Endothelial cell of umbilical vein (primary cell): Measurements from ENCODE around the gene PTPRK. TPM values are rescaled to one million over a fixed set of nuclear protein-coding genes. Genes with fewer than 3 reads are reported as not detected.

ENCODE experiments used
- BruUV-seq: library from RNA; stranded (reverse); fragments of 400-500 nt; replicated peaks from 2 replicates; lab custom pipeline; 2021; lab: Mats Ljungman, UMichigan
- CTCF ChIA-PET: fragments of 300-600, 350-600 bp; sonication (Branson Sonifier 250); formaldehyde crosslinking; loops from one replicate; lab custom pipeline; 2021; ENCODE audit warnings: antibody characterized with exemption, inconsistent platforms; lab: Charles Lee
- POLR2A ChIA-PET: fragments of 300-600, 350-600 bp; sonication (Branson Sonifier 250); formaldehyde crosslinking; loops from one replicate; lab custom pipeline; 2021; ENCODE audit warnings: antibody characterized with exemption, inconsistent platforms; lab: Charles Lee
- DNase-seq: peaks from one replicate; pipeline ENCODE4 v3.0.0-alpha.2; 2011; ENCODE audit warnings: low read depth, low spot score
- FAIRE-seq: peaks from 2 replicates; lab custom pipeline; 2011; peaks lifted over from hg19 to GRCh38; lab: Jason Lieb, UNC
- H2AFZ ChIP-seq: 2 replicates; pipeline ENCODE4 v1.6.0; 2012; ENCODE audit warnings: low read depth, low read length, control low read depth, inconsistent platforms
- H3K27ac ChIP-seq: 2 replicates; pipeline ENCODE4 v1.5.1; 2011; ENCODE audit warnings: low read depth, mild to moderate bottlenecking, control low read depth, low read length, moderate library complexity; ENCODE audit not compliant: insufficient read depth
- H3K27me3 ChIP-seq, 2 experiments: 2 replicates each; pipeline versions ENCODE4 v1.6.0 to v1.6.1; 2011; ENCODE audit warnings: low read length in 2 of 2, mixed read lengths in 1 of 2; ENCODE audit not compliant: control insufficient read depth in 2 of 2, insufficient read depth in 2 of 2
- H3K36me3 ChIP-seq, 2 experiments: 2 replicates in 1 of 2; 3 replicates in 1 of 2; pipeline ENCODE4 v1.5.1; 2011; ENCODE audit warnings: low read length in 2 of 2, mild to moderate bottlenecking in 1 of 2, moderate library complexity in 1 of 2; ENCODE audit not compliant: control insufficient read depth in 2 of 2, insufficient read depth in 2 of 2; ENCODE audit errors: extremely low read depth in 1 of 2
- H3K4me1 ChIP-seq: 3 replicates; pipeline ENCODE4 v1.5.1; 2011; ENCODE audit warnings: mild to moderate bottlenecking, low read length; ENCODE audit not compliant: control insufficient read depth, insufficient read depth; ENCODE audit errors: extremely low read depth
- H3K4me2 ChIP-seq: 2 replicates; pipeline ENCODE4 v1.6.1; 2011; ENCODE audit warnings: low read length, control low read depth, mixed read lengths; ENCODE audit not compliant: insufficient read depth
- H3K4me3 ChIP-seq, 3 experiments: fragments of 200-600 bp in 1 of 3; sonication (generic), shearing (Covaris generic) in 1 of 3; replicated peaks in 1 of 3; 2 replicates each; pipeline ENCODE4 v1.5.1; 2011 to 2016; ENCODE audit warnings: control low read depth in 3 of 3, low read length in 3 of 3, mild to moderate bottlenecking in 2 of 3, inconsistent platforms in 1 of 3, low read depth in 1 of 3, moderate library complexity in 1 of 3; ENCODE audit not compliant: insufficient read depth in 1 of 3
- H3K79me2 ChIP-seq: 2 replicates; pipeline ENCODE4 v1.6.0; 2012; ENCODE audit warnings: low read length, inconsistent platforms; ENCODE audit not compliant: control insufficient read depth, insufficient read depth
- H3K9ac ChIP-seq: replicated peaks from 2 replicates; pipeline ENCODE3; 2011; ENCODE audit warnings: low read length, control low read depth; ENCODE audit not compliant: insufficient read depth; ENCODE audit errors: extremely low read depth
- H3K9me1 ChIP-seq: replicated peaks from 3 replicates; pipeline ENCODE4 v1.6.0; 2011; ENCODE audit warnings: mild to moderate bottlenecking, low read length; ENCODE audit not compliant: control insufficient read depth, insufficient read depth; ENCODE audit errors: extremely low read depth
- H3K9me3 ChIP-seq: replicated peaks from 2 replicates; pipeline ENCODE4 v1.5.1; 2012; ENCODE audit warnings: low read length, inconsistent platforms; ENCODE audit not compliant: control insufficient read depth, insufficient read depth
- H4K20me1 ChIP-seq: replicated peaks from 2 replicates; pipeline ENCODE3; 2011; ENCODE audit warnings: mild to moderate bottlenecking, low read length; ENCODE audit not compliant: control insufficient read depth, insufficient read depth; ENCODE audit errors: extremely low read depth
- FOS ChIP-seq: IDR thresholded peaks from 2 replicates; pipeline ENCODE4 v1.6.1; 2011; ENCODE audit warnings: mild to moderate bottlenecking, low read length, moderate library complexity, borderline replicate concordance; ENCODE audit not compliant: insufficient read depth
- GATA2 ChIP-seq: IDR thresholded peaks from 2 replicates; pipeline ENCODE4 v1.7.0; 2011; ENCODE audit warnings: low read depth, mild to moderate bottlenecking, moderate library complexity, mixed read lengths, low read length; ENCODE audit not compliant: insufficient read length, insufficient read depth
- JUN ChIP-seq: IDR thresholded peaks from 2 replicates; pipeline ENCODE4 v1.6.1; 2011; ENCODE audit warnings: borderline replicate concordance, low read depth; ENCODE audit not compliant: insufficient read length, insufficient read depth
- MAX ChIP-seq: IDR thresholded peaks from 2 replicates; pipeline ENCODE4 v1.6.1; 2011; ENCODE audit not compliant: insufficient read depth, insufficient read length
- MYC ChIP-seq: IDR thresholded peaks from one replicate; pipeline ENCODE4 v1.6.1; 2011; ENCODE audit warnings: mild to moderate bottlenecking, low read depth, low read length
- POLR2AphosphoS5 ChIP-seq: IDR thresholded peaks from 2 replicates; pipeline ENCODE4 v1.6.1; 2012; ENCODE audit warnings: low read depth, mild to moderate bottlenecking, control low read depth, low read length, moderate library complexity; ENCODE audit not compliant: insufficient read depth
- dilution Hi-C: fragments of 300-500 bp; cut with MboI; formaldehyde crosslinking; loops from one replicate; pipeline ENCODE4 v1.15.0; 2019; ENCODE audit warnings: low sequenced_read_pairs; ENCODE audit not compliant: extremely low pct_ligation_motif_present
- intact Hi-C: fragments of 100-400 bp; cut with micrococcal nuclease; formaldehyde crosslinking; loops from one replicate; pipeline ENCODE4 v1.10.0; 2022
- polyA plus RNA-seq, 4 experiments: library from polyadenylated mRNA; depleted of rRNA in 3 of 4; stranded (reverse) in 3 of 4; unstranded in 1 of 4; fragments of >200 nt; gene quantifications; 2 replicates each; pipeline versions ENCODE4 v1.2.1 to v1.2.3, GENCODE V29; 2011 to 2012; ENCODE audit warnings: missing spikeins in 1 of 4
- total RNA-seq: library from RNA; stranded (reverse); gene quantifications from 2 replicates; pipeline ENCODE4 v1.2.3, GENCODE V29; 2021

PTPRK gene
- total and polyA plus RNA-seq, 2 donors (not counting 3 experiments of a cell fraction or from before 2014, with no cell fraction given) = 15.2 to 74.0 TPM

GRCh38 chr6:128339635-128340450, 180.6 kb downstream of the PTPRK start:
- BruUV-seq = no TSS peak
- no peaks in the 10 kb centered on the region for H3K9me3 ChIP-seq
- ChIA-PET POLR2A (no interaction called here), CTCF (interaction anchor here (0.8 to 1.6 kb wide), 4 partner anchors 10 to 391 kb away, joined by 3 to 5 read pairs (median 3); no protein-coding TSS in a partner anchor)
- peaks cover 4% of the 10 kb centered on the region for H4K20me1 ChIP-seq
- H3K4me2 ChIP-seq = no peak overlapping the region
- dilution Hi-C loops = no loop called here
- TF ChIP-seq MYC (no peak), MAX (no peak), POLR2AphosphoS5 (no peak), GATA2 (no peak), FOS (no peak), JUN (no peak)
- no peaks in the 10 kb centered on the region for H3K36me3 ChIP-seq
- intact Hi-C loops = loop anchor here (10.0 kb wide), 2 partner anchors 265 to 315 kb away; no protein-coding TSS in a partner anchor
- H3K9me1 ChIP-seq = no peaks in the 10 kb centered on the region
- no peak overlapping the region for H3K27ac ChIP-seq
- FAIRE-seq (no peak), DNase-seq (no peak)
- H2AFZ ChIP-seq = no peak overlapping the region
- no peaks in the 10 kb centered on the region for H3K4me1 ChIP-seq
- H3K27me3 ChIP-seq = no peaks in the 10 kb centered on the region
- H3K4me3 ChIP-seq = no peak overlapping the region
- H3K79me2 ChIP-seq = peaks cover 3% of the 10 kb centered on the region
- no peak overlapping the region for H3K9ac ChIP-seq
